ENCODE results near the gene PCDHA4.
"Not testable (repeated sequence)": the region's sequence is repeated elsewhere in the genome, so short reads cannot be mapped to it uniquely, and the experiment has no call there.

The PCDHA4 gene

GRCh38 chr5:140806834-140807775 is at the start of gene PCDHA4:
Gene PCDHA4 (plus strand): TSS chr5:140807068.
- peak within 1 kb of the TSS; percentile 97 for H3K4me3 ChIP-seq

GRCh38 chr5:140764177-140764973 is 42.5 kb upstream of the PCDHA4 start:
- no peak for TF ChIP-seq EZH2 (IDR thresholded peaks at IDR 0.05)
- TF ChIP-seq FOXP2 (optimal IDR thresholded peaks at IDR 0.05; ENCODE audit: control extremely low read depth, extremely low read length, insufficient read depth) = no peak
- no peak for TF ChIP-seq POLR2AphosphoS5 (IDR thresholded peaks at IDR 0.05; ENCODE audit: borderline replicate concordance, low read depth, low read length)
- no peaks in the 10 kb centered on the region for H3K36me3 ChIP-seq (ENCODE audit: insufficient read depth, low read length)
- H3K9me3 ChIP-seq (ENCODE audit: low read depth, low read length) = peaks cover 12% of the 10 kb centered on the region; the same call in 1 of the 2 replicates
- DNase-seq (ENCODE audit: low read depth, low spot score) = no peak
- H3K4me3 ChIP-seq = no peak overlapping the region
- H3K27ac ChIP-seq = no peak overlapping the region
- H3K9ac ChIP-seq (ENCODE audit: insufficient read length) = no peak overlapping the region

More at GRCh38 chr5:140806834-140807775, at the start of gene PCDHA4:
- no peak for TF ChIP-seq EZH2 (IDR thresholded peaks at IDR 0.05)
- TF ChIP-seq POLR2AphosphoS5 (IDR thresholded peaks at IDR 0.05; ENCODE audit: borderline replicate concordance, low read depth, low read length) = peak; percentile 46; the same call in 1 of the 2 replicates
- Histone ChIP-seq H3K36me3 (ENCODE audit: insufficient read depth, low read length) (no peaks in the 10 kb centered on the region), H3K27ac (no peak within 1 kb of the TSS), H3K9me3 (ENCODE audit: low read depth, low read length) (no peaks in the 10 kb centered on the region), H3K9ac (ENCODE audit: insufficient read length) (peak within 1 kb of the TSS; percentile 88)
- peak; percentile 51 for DNase-seq (ENCODE audit: low read depth, low spot score)

- H3K27ac ChIP-seq = no peak overlapping the region
- no peak overlapping the region for H3K4me3 ChIP-seq
- no peak overlapping the region for H3K9ac ChIP-seq (ENCODE audit: insufficient read length)
- no peak for DNase-seq (ENCODE audit: low read depth, low spot score)
- H3K36me3 ChIP-seq (ENCODE audit: insufficient read depth, low read length) = no peaks in the 10 kb centered on the region
- TF ChIP-seq EZH2 (IDR thresholded peaks at IDR 0.05) = no peak
- TF ChIP-seq POLR2AphosphoS5 (IDR thresholded peaks at IDR 0.05; ENCODE audit: borderline replicate concordance, low read depth, low read length) = no peak
- TF ChIP-seq FOXP2 (optimal IDR thresholded peaks at IDR 0.05; ENCODE audit: control extremely low read depth, extremely low read length, insufficient read depth) = no peak
- peaks cover 12% of the 10 kb centered on the region; the same call in 1 of the 2 replicates for H3K9me3 ChIP-seq (ENCODE audit: low read depth, low read length)
These were observed 39.4 kb upstream of the PCDHA4 start for GRCh38 chr5:140767444-140767843.

- no peak overlapping the region for H3K9ac ChIP-seq (ENCODE audit: insufficient read length)
- no peak for TF ChIP-seq FOXP2 (optimal IDR thresholded peaks at IDR 0.05; ENCODE audit: control extremely low read depth, extremely low read length, insufficient read depth)
- TF ChIP-seq POLR2AphosphoS5 (IDR thresholded peaks at IDR 0.05; ENCODE audit: borderline replicate concordance, low read depth, low read length) = no peak
- no peak for TF ChIP-seq EZH2 (IDR thresholded peaks at IDR 0.05)
- H3K4me3 ChIP-seq = no peak overlapping the region
- DNase-seq (ENCODE audit: low read depth, low spot score) = no peak
- no peaks in the 10 kb centered on the region for H3K9me3 ChIP-seq (ENCODE audit: low read depth, low read length)
- no peak overlapping the region for H3K27ac ChIP-seq
- no peaks in the 10 kb centered on the region for H3K36me3 ChIP-seq (ENCODE audit: insufficient read depth, low read length)
These were observed 26.4 kb upstream of the PCDHA4 start for GRCh38 chr5:140780512-140780911.

GRCh38 chr5:140785905-140786686 is 20.8 kb upstream of the PCDHA4 start, which contains the start of gene PCDHA1:
Gene PCDHA1 (plus strand): TSS chr5:140786140.
- H3K27ac ChIP-seq = no peak within 1 kb of the TSS
- 0 out of 2 replicates have a peak within 1 kb of the TSS, but pooled peaks have one; percentile 13 for H3K4me3 ChIP-seq
- no peak for DNase-seq (ENCODE audit: low read depth, low spot score)
- H3K9ac ChIP-seq (ENCODE audit: insufficient read length) = no peak within 1 kb of the TSS
- no peak for TF ChIP-seq POLR2AphosphoS5 (IDR thresholded peaks at IDR 0.05; ENCODE audit: borderline replicate concordance, low read depth, low read length)
- no peak for TF ChIP-seq FOXP2 (optimal IDR thresholded peaks at IDR 0.05; ENCODE audit: control extremely low read depth, extremely low read length, insufficient read depth)
- TF ChIP-seq EZH2 (IDR thresholded peaks at IDR 0.05) = no peak
- H3K9me3 ChIP-seq (ENCODE audit: low read depth, low read length) = no peaks in the 10 kb centered on the region; the same call in 1 of the 2 replicates
- no peaks in the 10 kb centered on the region for H3K36me3 ChIP-seq (ENCODE audit: insufficient read depth, low read length)

- not testable (repeated sequence) for DNase-seq (ENCODE audit: low read depth, low spot score); H3K9ac ChIP-seq (ENCODE audit: insufficient read length); H3K27ac ChIP-seq; H3K36me3 ChIP-seq (ENCODE audit: insufficient read depth, low read length); H3K9me3 ChIP-seq (ENCODE audit: low read depth, low read length); H3K4me3 ChIP-seq
These were observed 19.4 kb upstream of the PCDHA4 start for GRCh38 chr5:140787422-140787821.

- not testable (repeated sequence) for DNase-seq (ENCODE audit: low read depth, low spot score); H3K27ac ChIP-seq; H3K36me3 ChIP-seq (ENCODE audit: insufficient read depth, low read length); H3K9ac ChIP-seq (ENCODE audit: insufficient read length); H3K4me3 ChIP-seq; H3K9me3 ChIP-seq (ENCODE audit: low read depth, low read length)
These were observed 18.9 kb upstream of the PCDHA4 start for GRCh38 chr5:140787849-140788504.
